ENCODE measurements around the gene TMEM184B.

TMEM184B gene

DNA sequence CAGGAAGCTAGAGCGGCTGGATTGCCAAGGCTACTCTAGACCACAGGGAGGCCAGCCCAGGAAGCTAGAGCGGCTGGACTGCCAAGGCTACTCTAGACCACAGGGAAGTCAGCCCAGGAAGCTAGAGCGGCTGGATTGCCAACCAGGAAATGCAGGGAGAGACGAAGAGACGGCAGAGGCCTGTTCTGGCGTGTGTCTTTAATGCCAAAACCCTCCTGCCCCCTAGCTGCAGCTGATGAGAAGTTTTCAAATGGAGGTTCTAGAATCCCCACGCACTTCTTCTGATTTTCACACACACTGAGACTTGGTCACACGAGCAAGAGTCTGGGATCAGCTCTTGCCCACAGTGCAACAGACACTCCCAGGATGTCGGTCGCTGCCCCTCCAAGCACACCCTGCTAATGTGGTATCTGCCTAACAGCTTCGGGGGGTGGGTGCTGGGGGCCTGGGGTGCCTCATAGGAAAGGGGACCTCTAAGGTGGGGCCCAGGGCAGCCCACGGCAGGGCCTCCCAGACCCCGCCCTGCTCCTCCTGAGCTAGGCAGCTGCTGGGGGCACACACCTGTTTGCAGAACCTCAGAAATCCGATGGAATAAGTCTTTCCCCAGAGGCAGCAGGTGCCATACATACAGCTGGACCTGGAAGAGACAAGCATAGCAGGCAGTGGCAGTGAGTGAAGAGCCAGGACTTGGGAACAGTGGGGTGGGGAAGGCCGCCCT, 42.5 kb downstream of the TMEM184B start:
- no peak for DNase-seq (ENCODE audit: low read depth)
- H3K4me3 ChIP-seq (ENCODE audit: low read length): no peak overlapping the region
- TF ChIP-seq, protein P1, sequence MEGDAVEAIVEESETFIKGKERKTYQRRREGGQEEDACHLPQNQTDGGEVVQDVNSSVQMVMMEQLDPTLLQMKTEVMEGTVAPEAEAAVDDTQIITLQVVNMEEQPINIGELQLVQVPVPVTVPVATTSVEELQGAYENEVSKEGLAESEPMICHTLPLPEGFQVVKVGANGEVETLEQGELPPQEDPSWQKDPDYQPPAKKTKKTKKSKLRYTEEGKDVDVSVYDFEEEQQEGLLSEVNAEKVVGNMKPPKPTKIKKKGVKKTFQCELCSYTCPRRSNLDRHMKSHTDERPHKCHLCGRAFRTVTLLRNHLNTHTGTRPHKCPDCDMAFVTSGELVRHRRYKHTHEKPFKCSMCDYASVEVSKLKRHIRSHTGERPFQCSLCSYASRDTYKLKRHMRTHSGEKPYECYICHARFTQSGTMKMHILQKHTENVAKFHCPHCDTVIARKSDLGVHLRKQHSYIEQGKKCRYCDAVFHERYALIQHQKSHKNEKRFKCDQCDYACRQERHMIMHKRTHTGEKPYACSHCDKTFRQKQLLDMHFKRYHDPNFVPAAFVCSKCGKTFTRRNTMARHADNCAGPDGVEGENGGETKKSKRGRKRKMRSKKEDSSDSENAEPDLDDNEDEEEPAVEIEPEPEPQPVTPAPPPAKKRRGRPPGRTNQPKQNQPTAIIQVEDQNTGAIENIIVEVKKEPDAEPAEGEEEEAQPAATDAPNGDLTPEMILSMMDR (conservative IDR thresholded peaks at IDR 0.05; ENCODE audit: low read depth, low read length): peak; percentile 35

- H3K4me3 ChIP-seq (ENCODE audit: low read length): no peak overlapping the region
- DNase-seq (ENCODE audit: low read depth): no peak
- TF ChIP-seq, protein P1 (conservative IDR thresholded peaks at IDR 0.05; ENCODE audit: low read depth, low read length): no peak
Measured at GRCh38 chr22:38228873-38229740, 43.7 kb downstream of the TMEM184B start.

DNA sequence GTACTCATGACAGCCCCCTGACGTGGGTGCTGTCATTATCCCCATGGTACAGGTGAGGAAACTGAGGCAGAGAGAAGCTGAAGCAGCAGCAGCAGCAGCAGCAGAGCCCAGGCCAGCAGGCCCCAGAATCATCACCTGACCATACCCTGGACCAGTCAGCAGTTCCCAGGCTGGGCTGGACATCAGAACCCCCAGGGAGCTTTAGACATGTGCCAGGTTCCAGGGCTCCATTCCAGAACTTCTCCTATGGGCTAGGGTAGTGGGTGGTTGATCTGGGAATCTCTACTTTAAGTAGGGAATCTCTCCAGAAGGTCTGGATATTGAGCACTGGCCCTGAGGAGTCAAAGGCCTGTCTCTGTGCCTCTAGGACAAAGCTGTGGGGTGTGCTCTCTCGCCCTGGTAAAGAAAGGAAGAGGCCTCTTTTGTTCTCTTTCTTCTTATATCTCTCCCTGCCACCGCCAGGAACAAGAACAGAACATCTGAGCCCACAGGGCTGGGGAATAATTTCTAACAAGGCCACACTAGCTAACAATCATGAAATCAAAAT, 44.4 kb downstream of the TMEM184B start:
- TF ChIP-seq, protein P1 (conservative IDR thresholded peaks at IDR 0.05; ENCODE audit: low read depth, low read length): no peak
- DNase-seq (ENCODE audit: low read depth): no peak
- H3K4me3 ChIP-seq (ENCODE audit: low read length): no peak overlapping the region

- DNase-seq (ENCODE audit: low read depth): no peak
- no peak overlapping the region for H3K4me3 ChIP-seq (ENCODE audit: low read length)
- TF ChIP-seq, protein P1 (conservative IDR thresholded peaks at IDR 0.05; ENCODE audit: low read depth, low read length): no peak
Measured at GRCh38 chr22:38226853-38227649, 45.8 kb downstream of the TMEM184B start.

- no peak for DNase-seq (ENCODE audit: low read depth)
- no peak overlapping the region for H3K4me3 ChIP-seq (ENCODE audit: low read length)
- TF ChIP-seq, protein P1 (conservative IDR thresholded peaks at IDR 0.05; ENCODE audit: low read depth, low read length): peak; percentile 7
Measured at GRCh38 chr22:38223289-38223960, 49.4 kb downstream of the TMEM184B start.

- DNase-seq (ENCODE audit: low read depth): no peak
- TF ChIP-seq, protein P1 (conservative IDR thresholded peaks at IDR 0.05; ENCODE audit: low read depth, low read length): no peak
- no peak overlapping the region for H3K4me3 ChIP-seq (ENCODE audit: low read length)
Measured at GRCh38 chr22:38222797-38223119, 50.1 kb downstream of the TMEM184B start.

Measured in retinal pigment epithelial cell (primary cell).